Measurements from ENCODE around the gene PLEKHA8. TPM values are rescaled to one million over a fixed set of nuclear protein-coding genes. Genes with fewer than 3 reads are reported as not detected.

PLEKHA8 gene
- total RNA-seq, 1 donor from 2014 or later, result 60.1 TPM

DNA sequence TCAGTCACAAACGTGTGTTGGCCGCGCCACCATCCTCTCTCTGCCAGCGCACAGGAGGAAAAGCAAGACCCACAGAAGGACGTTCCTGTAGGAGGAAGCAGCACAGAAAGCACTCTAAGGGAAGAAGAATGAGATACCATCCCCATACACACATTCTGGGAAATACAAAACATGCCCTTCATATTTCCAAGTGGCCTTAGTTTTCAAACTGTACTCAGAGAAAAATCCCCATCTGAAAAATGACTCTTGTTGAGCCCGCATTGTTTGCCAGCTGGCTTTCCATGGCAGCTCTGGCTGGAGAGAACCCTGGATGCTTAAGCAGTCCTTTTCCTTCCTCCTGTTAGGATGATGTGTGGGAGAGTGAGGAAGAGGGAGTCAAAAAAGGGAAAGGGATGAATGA, 139.7 kb downstream of the PLEKHA8 start:
- Mint-ChIP-seq H3K36me3 (ENCODE audit: low read depth) (no peaks in the 10 kb centered on the region), H3K27ac (ENCODE audit: unreplicated experiment) (no peak overlapping the region), H3K27me3 (ENCODE audit: low read depth) (peaks cover 21% of the 10 kb centered on the region), H3K4me3 (no peak overlapping the region), H3K4me1 (peaks cover 40% of the 10 kb centered on the region), H3K9me3 (no peaks in the 10 kb centered on the region)
- no peak for DNase-seq (ENCODE audit: low read depth, low spot score)
- TF ChIP-seq, protein P1, sequence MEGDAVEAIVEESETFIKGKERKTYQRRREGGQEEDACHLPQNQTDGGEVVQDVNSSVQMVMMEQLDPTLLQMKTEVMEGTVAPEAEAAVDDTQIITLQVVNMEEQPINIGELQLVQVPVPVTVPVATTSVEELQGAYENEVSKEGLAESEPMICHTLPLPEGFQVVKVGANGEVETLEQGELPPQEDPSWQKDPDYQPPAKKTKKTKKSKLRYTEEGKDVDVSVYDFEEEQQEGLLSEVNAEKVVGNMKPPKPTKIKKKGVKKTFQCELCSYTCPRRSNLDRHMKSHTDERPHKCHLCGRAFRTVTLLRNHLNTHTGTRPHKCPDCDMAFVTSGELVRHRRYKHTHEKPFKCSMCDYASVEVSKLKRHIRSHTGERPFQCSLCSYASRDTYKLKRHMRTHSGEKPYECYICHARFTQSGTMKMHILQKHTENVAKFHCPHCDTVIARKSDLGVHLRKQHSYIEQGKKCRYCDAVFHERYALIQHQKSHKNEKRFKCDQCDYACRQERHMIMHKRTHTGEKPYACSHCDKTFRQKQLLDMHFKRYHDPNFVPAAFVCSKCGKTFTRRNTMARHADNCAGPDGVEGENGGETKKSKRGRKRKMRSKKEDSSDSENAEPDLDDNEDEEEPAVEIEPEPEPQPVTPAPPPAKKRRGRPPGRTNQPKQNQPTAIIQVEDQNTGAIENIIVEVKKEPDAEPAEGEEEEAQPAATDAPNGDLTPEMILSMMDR (conservative IDR thresholded peaks at IDR 0.05), result no peak

DNA sequence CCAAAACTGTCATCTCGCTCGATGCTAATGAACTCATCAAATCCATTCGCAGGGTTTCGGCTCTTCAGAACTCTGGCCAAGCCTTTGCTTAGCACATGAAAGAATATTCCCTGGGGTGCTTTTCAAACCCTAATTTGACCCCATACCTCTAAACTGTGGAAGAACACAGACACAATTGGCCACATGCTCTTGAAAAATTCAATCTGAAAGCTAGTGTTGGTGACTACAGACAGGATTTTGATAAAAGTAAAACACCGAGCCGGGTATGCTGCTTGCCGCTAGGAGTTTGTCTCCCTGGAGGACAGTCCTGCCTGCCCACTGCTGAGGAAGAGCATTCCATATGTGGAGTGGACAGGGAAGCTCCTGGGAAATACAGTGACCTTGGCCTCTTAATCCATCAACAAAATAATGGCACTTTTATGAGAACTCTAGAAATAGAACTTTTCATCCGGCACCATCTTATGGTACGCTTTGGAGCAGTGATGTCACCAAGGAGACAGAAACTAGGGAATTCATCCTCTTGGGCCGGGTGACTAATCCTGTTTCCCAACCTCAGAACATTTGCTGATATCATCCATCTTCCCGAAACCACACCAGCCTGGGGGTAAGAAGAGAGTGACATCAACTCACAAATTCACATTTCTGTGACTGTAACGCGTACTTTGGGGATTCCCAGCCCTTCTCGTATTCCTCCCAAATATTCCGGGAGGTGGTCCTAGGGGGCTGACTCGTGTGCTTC, 140.8 kb downstream of the PLEKHA8 start:
- TF ChIP-seq, protein P1 (conservative IDR thresholded peaks at IDR 0.05), result no peak
- Mint-ChIP-seq H3K4me3 (no peak overlapping the region), H3K4me1 (peaks cover 35% of the 10 kb centered on the region), H3K9me3 (no peaks in the 10 kb centered on the region), H3K27ac (ENCODE audit: unreplicated experiment) (no peak overlapping the region), H3K36me3 (ENCODE audit: low read depth) (no peaks in the 10 kb centered on the region), H3K27me3 (ENCODE audit: low read depth) (peaks cover 21% of the 10 kb centered on the region)
- no peak for DNase-seq (ENCODE audit: low read depth, low spot score)

DNA sequence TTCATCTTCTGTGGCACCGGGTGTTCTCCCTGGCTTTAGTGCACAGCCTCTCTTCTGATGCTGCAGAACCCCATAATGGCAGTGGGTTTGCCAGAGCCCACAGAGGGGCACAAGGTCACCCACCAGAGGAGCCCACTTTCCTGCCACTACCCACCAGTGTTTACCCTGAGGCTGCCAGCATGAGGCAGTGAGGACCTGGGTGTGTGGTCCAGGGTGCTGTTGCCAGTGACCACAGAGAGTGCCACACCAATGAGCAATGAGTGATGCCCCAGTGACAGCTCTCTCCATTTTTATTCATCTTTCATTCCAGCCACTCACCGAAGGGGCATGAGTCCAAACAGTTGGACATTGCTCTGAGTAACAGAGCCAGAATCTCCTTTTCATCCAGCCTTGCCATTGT, 141.4 kb downstream of the PLEKHA8 start:
- peaks cover 21% of the 10 kb centered on the region for H3K27me3 Mint-ChIP-seq (ENCODE audit: low read depth)
- DNase-seq (ENCODE audit: low read depth, low spot score), result no peak
- H3K9me3 Mint-ChIP-seq, result no peaks in the 10 kb centered on the region
- no peaks in the 10 kb centered on the region for H3K36me3 Mint-ChIP-seq (ENCODE audit: low read depth)
- H3K27ac Mint-ChIP-seq (ENCODE audit: unreplicated experiment), result no peak overlapping the region
- TF ChIP-seq, protein P1 (conservative IDR thresholded peaks at IDR 0.05), result no peak
- no peak overlapping the region for H3K4me3 Mint-ChIP-seq
- peaks cover 29% of the 10 kb centered on the region for H3K4me1 Mint-ChIP-seq

DNA sequence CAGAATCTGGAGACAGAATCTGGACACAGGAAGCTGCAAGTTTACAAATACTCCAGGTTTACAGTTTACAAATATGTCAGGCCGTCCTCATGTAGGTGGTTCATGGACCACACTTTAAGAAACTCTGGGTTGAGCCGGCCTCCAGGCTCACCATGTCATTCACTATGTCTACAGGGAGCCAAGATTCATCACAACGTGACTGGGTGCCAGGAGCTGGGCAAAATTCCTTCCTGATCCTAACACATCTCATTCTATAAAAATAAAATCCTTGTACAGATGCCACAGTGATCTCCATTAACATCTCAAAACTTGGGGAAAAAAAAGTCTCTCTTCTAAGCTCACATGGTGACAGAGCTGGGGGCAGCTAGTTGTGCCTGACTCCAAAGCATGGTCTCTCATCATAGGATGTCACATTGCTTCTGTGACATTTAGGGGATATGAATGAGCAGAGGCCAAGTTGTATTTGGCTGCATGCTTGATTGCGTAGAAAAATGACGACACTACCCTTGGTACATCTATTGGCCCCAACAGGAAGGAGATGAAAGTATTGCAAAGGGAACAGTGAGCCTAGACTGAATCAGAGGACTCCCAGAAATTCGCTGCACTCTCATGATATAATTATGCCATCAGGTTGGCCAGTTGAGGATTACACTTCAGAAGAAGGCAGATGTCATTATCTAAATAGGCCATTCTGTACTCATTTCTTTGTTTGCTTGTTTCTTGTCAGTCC, 142.4 kb downstream of the PLEKHA8 start:
- TF ChIP-seq, protein P1 (conservative IDR thresholded peaks at IDR 0.05), result no peak
- no peak for DNase-seq (ENCODE audit: low read depth, low spot score)
- no peaks in the 10 kb centered on the region for H3K9me3 Mint-ChIP-seq
- H3K27me3 Mint-ChIP-seq (ENCODE audit: low read depth), result peaks cover 21% of the 10 kb centered on the region
- H3K4me3 Mint-ChIP-seq, result no peak overlapping the region
- no peak overlapping the region for H3K27ac Mint-ChIP-seq (ENCODE audit: unreplicated experiment)
- H3K4me1 Mint-ChIP-seq, result peaks cover 33% of the 10 kb centered on the region
- no peaks in the 10 kb centered on the region for H3K36me3 Mint-ChIP-seq (ENCODE audit: low read depth)

DNA sequence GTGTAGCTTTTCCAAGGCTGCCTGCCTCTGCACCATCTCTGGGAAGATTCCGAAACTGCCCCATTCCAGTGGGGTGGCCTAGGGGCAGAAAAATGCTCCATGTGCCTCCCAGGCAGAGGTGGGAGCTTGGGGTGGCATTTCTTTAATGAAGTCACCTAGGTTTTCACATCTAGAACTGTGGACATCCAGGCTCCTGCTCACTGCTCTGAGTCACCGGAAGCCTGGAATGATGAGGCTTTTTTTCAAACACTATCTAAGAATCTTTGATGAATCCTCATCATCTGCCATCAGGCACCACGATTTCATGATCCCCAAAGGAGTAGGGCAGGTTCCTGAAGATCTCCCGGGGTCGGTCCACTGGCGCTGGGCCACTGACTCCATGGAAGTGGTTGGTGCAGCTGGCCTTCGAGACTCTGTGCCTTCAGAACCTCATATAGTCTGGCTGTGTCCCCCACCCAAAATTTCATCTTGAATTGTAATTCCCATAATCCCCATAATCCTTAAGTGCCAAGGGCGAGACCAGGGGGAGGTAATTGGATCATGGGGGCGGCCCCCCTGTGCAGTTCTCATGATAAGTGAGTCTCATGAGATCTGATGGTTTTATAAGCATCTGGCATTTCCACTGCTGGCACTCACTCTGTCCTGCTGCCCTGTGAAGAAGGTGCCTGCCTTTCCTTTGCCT, 143.7 kb downstream of the PLEKHA8 start:
- Mint-ChIP-seq H3K36me3 (ENCODE audit: low read depth) (no peaks in the 10 kb centered on the region), H3K27me3 (ENCODE audit: low read depth) (peaks cover 19% of the 10 kb centered on the region), H3K4me3 (no peak overlapping the region), H3K27ac (ENCODE audit: unreplicated experiment) (peak overlapping the region; percentile 46), H3K4me1 (peaks cover 29% of the 10 kb centered on the region), H3K9me3 (no peaks in the 10 kb centered on the region)
- TF ChIP-seq, protein P1 (conservative IDR thresholded peaks at IDR 0.05), result no peak
- no peak for DNase-seq (ENCODE audit: low read depth, low spot score)
